ENCODE measurements around the gene OR6V1. TPM values are rescaled to one million over a fixed set of nuclear protein-coding genes. Genes with fewer than 3 reads are reported as not detected.

OR6V1 gene
- total and polyA plus RNA-seq, 2 donors: 0.02 TPM; not detected in 1

- Histone ChIP-seq H3K36me3 (ENCODE audit: control insufficient read depth in 2 of 2, insufficient read depth in 2 of 2, low read length in 1 of 2) (no peaks in the 10 kb centered on the region), H3K4me1 (ENCODE audit: control insufficient read depth in 2 of 2, insufficient read depth in 2 of 2, low read length in 2 of 2) (peaks cover 0 to 5% of the 10 kb centered on the region in 2 donors), H3K4me3 (ENCODE audit: low read length in 2 of 2) (no peak overlapping the region), H3K27me3 (ENCODE audit: control insufficient read depth in 2 of 2, insufficient read depth in 1 of 2, low read length in 1 of 2) (no peaks in the 10 kb centered on the region), H3K9me3 (ENCODE audit: control insufficient read depth in 2 of 2, insufficient read depth in 1 of 2, low read length in 1 of 2) (no peaks in the 10 kb centered on the region), H3K27ac (ENCODE audit: low read depth in 1 of 2, low read length in 1 of 2) (no peak overlapping the region)
- 92% methylated on average over 5 of the region's 5 CpGs for WGBS
- no peak for DNase-seq (ENCODE audit: low read depth in 6 of 9, low spot score in 9 of 9)
Observed at GRCh38 chr7:143013893-143014292, 38.2 kb upstream of the OR6V1 start.

DNA sequence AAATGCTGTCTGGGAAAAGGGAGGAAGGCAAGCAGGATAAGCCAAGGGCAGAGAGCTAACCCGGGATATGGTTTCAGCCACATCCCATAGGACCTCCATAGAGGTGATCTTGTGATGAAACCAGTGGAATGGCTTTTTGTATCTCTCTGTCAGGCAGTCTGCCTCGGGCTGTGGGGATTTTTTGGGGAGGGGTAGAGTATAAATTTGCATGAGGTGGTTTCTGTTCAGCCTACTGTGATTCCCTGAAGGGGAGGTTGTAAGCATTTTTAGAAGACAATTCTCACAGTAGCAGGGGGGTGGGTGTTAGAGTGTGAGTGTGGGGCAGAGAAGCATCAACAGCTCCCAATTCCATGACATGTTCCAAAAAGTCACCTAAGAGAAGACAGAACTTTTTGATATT, 37.1 kb upstream of the OR6V1 start:
- WGBS: 76% methylated on average over 2 of the region's 2 CpGs
- no peak overlapping the region for H3K4me3 ChIP-seq (ENCODE audit: low read length in 2 of 2)
- DNase-seq (ENCODE audit: low read depth in 6 of 9, low spot score in 9 of 9): no peak

GRCh38 chr7:143015926-143016490, 36.1 kb upstream of the OR6V1 start:
- H3K9me3 ChIP-seq (ENCODE audit: control insufficient read depth in 2 of 2, insufficient read depth in 1 of 2, low read length in 1 of 2): no peaks in the 10 kb centered on the region
- WGBS: 97% methylated on average over 3 of the region's 3 CpGs
- H3K4me1 ChIP-seq (ENCODE audit: control insufficient read depth in 2 of 2, insufficient read depth in 2 of 2, low read length in 2 of 2): peaks cover 0 to 5% of the 10 kb centered on the region in 2 donors
- H3K36me3 ChIP-seq (ENCODE audit: control insufficient read depth in 2 of 2, insufficient read depth in 2 of 2, low read length in 1 of 2): no peaks in the 10 kb centered on the region
- DNase-seq (ENCODE audit: low read depth in 6 of 9, low spot score in 9 of 9): no peak
- H3K27ac ChIP-seq (ENCODE audit: low read depth in 1 of 2, low read length in 1 of 2): no peak overlapping the region
- no peaks in the 10 kb centered on the region for H3K27me3 ChIP-seq (ENCODE audit: control insufficient read depth in 2 of 2, insufficient read depth in 1 of 2, low read length in 1 of 2)
- H3K4me3 ChIP-seq (ENCODE audit: low read length in 2 of 2): no peak overlapping the region

More for the DNA sequence above, 37.1 kb upstream of the OR6V1 start:
- Histone ChIP-seq H3K27me3 (ENCODE audit: control insufficient read depth in 2 of 2, insufficient read depth in 1 of 2, low read length in 1 of 2) (no peaks in the 10 kb centered on the region), H3K27ac (ENCODE audit: low read depth in 1 of 2, low read length in 1 of 2) (no peak overlapping the region), H3K4me1 (ENCODE audit: control insufficient read depth in 2 of 2, insufficient read depth in 2 of 2, low read length in 2 of 2) (peaks cover 0 to 5% of the 10 kb centered on the region in 2 donors), H3K9me3 (ENCODE audit: control insufficient read depth in 2 of 2, insufficient read depth in 1 of 2, low read length in 1 of 2) (no peaks in the 10 kb centered on the region), H3K36me3 (ENCODE audit: control insufficient read depth in 2 of 2, insufficient read depth in 2 of 2, low read length in 1 of 2) (no peaks in the 10 kb centered on the region)

DNA sequence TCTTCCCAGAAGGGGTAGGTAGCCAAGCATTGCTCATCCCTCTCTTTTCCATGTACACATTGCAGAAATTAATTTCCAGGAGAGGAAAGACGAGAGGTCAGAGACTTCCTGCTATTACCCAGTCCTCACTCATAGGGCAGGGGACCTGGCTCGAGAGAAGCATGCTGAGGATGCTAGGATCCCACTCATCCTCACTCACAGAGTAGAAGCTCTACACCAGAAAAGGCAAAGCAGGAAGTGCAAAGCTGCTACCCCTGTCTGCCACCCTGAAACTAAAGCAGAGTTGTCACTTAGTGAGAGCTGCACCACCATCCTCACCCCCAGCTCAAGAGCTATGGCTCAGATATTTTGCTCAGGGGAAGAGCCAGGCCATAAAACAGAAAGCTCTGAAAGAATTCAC, 35.1 kb upstream of the OR6V1 start:
- Histone ChIP-seq H3K36me3 (ENCODE audit: control insufficient read depth in 2 of 2, insufficient read depth in 2 of 2, low read length in 1 of 2) (no peaks in the 10 kb centered on the region), H3K27ac (ENCODE audit: low read depth in 1 of 2, low read length in 1 of 2) (no peak overlapping the region), H3K4me3 (ENCODE audit: low read length in 2 of 2) (no peak overlapping the region), H3K4me1 (ENCODE audit: control insufficient read depth in 2 of 2, insufficient read depth in 2 of 2, low read length in 2 of 2) (peaks cover 0 to 5% of the 10 kb centered on the region in 2 donors), H3K9me3 (ENCODE audit: control insufficient read depth in 2 of 2, insufficient read depth in 1 of 2, low read length in 1 of 2) (no peaks in the 10 kb centered on the region), H3K27me3 (ENCODE audit: control insufficient read depth in 2 of 2, insufficient read depth in 1 of 2, low read length in 1 of 2) (no peaks in the 10 kb centered on the region)
- no peak for DNase-seq (ENCODE audit: low read depth in 6 of 9, low spot score in 9 of 9)
- WGBS: 89% methylated on average over 2 of the region's 2 CpGs

DNA sequence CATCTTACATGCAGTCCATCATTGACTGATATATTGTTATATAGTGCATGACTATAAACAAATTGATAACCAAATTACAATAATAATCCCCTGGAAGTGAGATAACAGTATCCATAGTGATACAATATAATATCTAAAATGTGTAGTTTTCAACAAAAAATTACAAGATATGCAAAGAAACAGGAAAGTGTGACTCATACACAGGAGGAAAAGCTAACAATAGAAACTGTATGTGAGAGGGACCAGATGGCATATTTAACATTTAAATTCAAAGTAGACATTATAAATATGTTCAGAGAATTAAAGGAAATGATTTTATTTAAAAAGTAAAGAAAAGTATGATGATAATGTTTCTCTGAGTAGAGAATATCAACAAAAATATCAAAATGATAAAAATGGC, 33.2 kb upstream of the OR6V1 start:
- H3K4me1 ChIP-seq (ENCODE audit: control insufficient read depth in 2 of 2, insufficient read depth in 2 of 2, low read length in 2 of 2): no peaks in the 10 kb centered on the region
- no peaks in the 10 kb centered on the region for H3K9me3 ChIP-seq (ENCODE audit: control insufficient read depth in 2 of 2, insufficient read depth in 1 of 2, low read length in 1 of 2)
- H3K4me3 ChIP-seq (ENCODE audit: low read length in 2 of 2): no peak overlapping the region
- DNase-seq (ENCODE audit: low read depth in 6 of 9, low spot score in 9 of 9): no peak
- no peaks in the 10 kb centered on the region for H3K36me3 ChIP-seq (ENCODE audit: control insufficient read depth in 2 of 2, insufficient read depth in 2 of 2, low read length in 1 of 2)
- H3K27me3 ChIP-seq (ENCODE audit: control insufficient read depth in 2 of 2, insufficient read depth in 1 of 2, low read length in 1 of 2): no peaks in the 10 kb centered on the region
- H3K27ac ChIP-seq (ENCODE audit: low read depth in 1 of 2, low read length in 1 of 2): no peak overlapping the region

DNA sequence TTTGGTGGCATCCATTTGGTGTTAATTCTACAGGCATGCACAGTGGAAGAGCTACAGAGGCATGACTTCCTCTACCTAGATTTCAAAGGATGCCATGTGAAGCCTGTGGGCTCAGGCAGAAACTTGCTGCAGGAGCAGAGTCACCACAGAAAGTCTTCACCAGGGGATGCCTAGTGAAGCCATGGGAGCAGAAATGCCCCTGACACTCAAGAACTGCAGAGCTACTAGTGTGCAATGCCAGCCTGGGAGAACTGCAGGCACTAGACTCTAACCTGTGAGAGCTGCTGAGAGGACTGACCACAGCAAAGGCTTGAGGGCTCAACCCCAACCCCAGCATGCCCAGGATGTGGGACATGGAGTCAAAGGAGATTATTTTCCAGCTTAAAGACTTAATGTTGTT, 29.1 kb upstream of the OR6V1 start:
- Histone ChIP-seq H3K9me3 (ENCODE audit: control insufficient read depth in 2 of 2, insufficient read depth in 1 of 2, low read length in 1 of 2) (no peaks in the 10 kb centered on the region), H3K27me3 (ENCODE audit: control insufficient read depth in 2 of 2, insufficient read depth in 1 of 2, low read length in 1 of 2) (no peaks in the 10 kb centered on the region), H3K27ac (ENCODE audit: low read depth in 1 of 2, low read length in 1 of 2) (no peak overlapping the region)

DNA sequence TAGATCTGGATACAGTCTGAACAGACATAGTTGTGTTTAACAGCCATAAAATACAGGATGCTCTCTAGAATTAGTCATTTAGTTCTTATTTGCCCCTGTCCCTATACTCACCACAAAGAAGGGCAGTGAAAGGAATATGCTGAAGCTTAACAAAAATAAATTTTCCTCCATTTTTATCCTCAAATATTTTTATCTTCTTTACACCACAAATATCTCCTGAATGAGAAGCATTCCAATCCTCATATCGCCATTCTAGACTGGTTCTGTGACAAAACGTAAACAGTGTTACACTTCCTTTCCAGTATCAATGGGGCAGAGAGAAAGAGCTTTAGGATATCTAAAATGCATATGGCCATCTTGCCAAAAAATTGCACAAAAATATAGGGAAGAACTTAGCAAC, 26.8 kb upstream of the OR6V1 start:
- H3K27ac ChIP-seq (ENCODE audit: low read depth in 1 of 2, low read length in 1 of 2): no peak overlapping the region
- H3K9me3 ChIP-seq (ENCODE audit: control insufficient read depth in 2 of 2, insufficient read depth in 1 of 2, low read length in 1 of 2): no peaks in the 10 kb centered on the region
- no peaks in the 10 kb centered on the region for H3K4me1 ChIP-seq (ENCODE audit: control insufficient read depth in 2 of 2, insufficient read depth in 2 of 2, low read length in 2 of 2)
- no peaks in the 10 kb centered on the region for H3K27me3 ChIP-seq (ENCODE audit: control insufficient read depth in 2 of 2, insufficient read depth in 1 of 2, low read length in 1 of 2)
- no peak overlapping the region for H3K4me3 ChIP-seq (ENCODE audit: low read length in 2 of 2)
- WGBS: 98% methylated on average over 2 of the region's 2 CpGs
- no peaks in the 10 kb centered on the region for H3K36me3 ChIP-seq (ENCODE audit: control insufficient read depth in 2 of 2, insufficient read depth in 2 of 2, low read length in 1 of 2)
- DNase-seq (ENCODE audit: low read depth in 6 of 9, low spot score in 9 of 9): no peak

More for the DNA sequence above, 29.1 kb upstream of the OR6V1 start:
- no peak for DNase-seq (ENCODE audit: low read depth in 6 of 9, low spot score in 9 of 9)
- H3K4me3 ChIP-seq (ENCODE audit: low read length in 2 of 2): no peak overlapping the region
- no peaks in the 10 kb centered on the region for H3K36me3 ChIP-seq (ENCODE audit: control insufficient read depth in 2 of 2, insufficient read depth in 2 of 2, low read length in 1 of 2)
- H3K4me1 ChIP-seq (ENCODE audit: control insufficient read depth in 2 of 2, insufficient read depth in 2 of 2, low read length in 2 of 2): no peaks in the 10 kb centered on the region

GRCh38 chr7:143027032-143027431, 25.1 kb upstream of the OR6V1 start, which contains the start of gene OR9A2:
Gene OR9A2 (minus strand): TSS chr7:143027132. CDS start chr7:143027132, 0 bp downstream.
- H3K4me3 ChIP-seq (ENCODE audit: low read length in 2 of 2): no peak within 1 kb of the TSS
- no peaks in the 10 kb centered on the region for H3K36me3 ChIP-seq (ENCODE audit: control insufficient read depth in 2 of 2, insufficient read depth in 2 of 2, low read length in 1 of 2)
- no peaks in the 10 kb centered on the region for H3K27me3 ChIP-seq (ENCODE audit: control insufficient read depth in 2 of 2, insufficient read depth in 1 of 2, low read length in 1 of 2)
- H3K4me1 ChIP-seq (ENCODE audit: control insufficient read depth in 2 of 2, insufficient read depth in 2 of 2, low read length in 2 of 2): no peaks in the 10 kb centered on the region
- no peak within 1 kb of the TSS for H3K27ac ChIP-seq (ENCODE audit: low read depth in 1 of 2, low read length in 1 of 2)
- no peak for DNase-seq (ENCODE audit: low read depth in 6 of 9, low spot score in 9 of 9)
- H3K9me3 ChIP-seq (ENCODE audit: control insufficient read depth in 2 of 2, insufficient read depth in 1 of 2, low read length in 1 of 2): no peaks in the 10 kb centered on the region
- WGBS: 98% methylated on average over 1 of the region's 1 CpG

GRCh38 chr7:143027683-143028082, 24.5 kb upstream of the OR6V1 start:
- no peaks in the 10 kb centered on the region for H3K36me3 ChIP-seq (ENCODE audit: control insufficient read depth in 2 of 2, insufficient read depth in 2 of 2, low read length in 1 of 2)
- WGBS: 98% methylated on average over 2 of the region's 2 CpGs
- no peak for DNase-seq (ENCODE audit: low read depth in 6 of 9, low spot score in 9 of 9)
- H3K27ac ChIP-seq (ENCODE audit: low read depth in 1 of 2, low read length in 1 of 2): no peak overlapping the region
- H3K9me3 ChIP-seq (ENCODE audit: control insufficient read depth in 2 of 2, insufficient read depth in 1 of 2, low read length in 1 of 2): no peaks in the 10 kb centered on the region
- no peak overlapping the region for H3K4me3 ChIP-seq (ENCODE audit: low read length in 2 of 2)
- no peaks in the 10 kb centered on the region for H3K4me1 ChIP-seq (ENCODE audit: control insufficient read depth in 2 of 2, insufficient read depth in 2 of 2, low read length in 2 of 2)
- no peaks in the 10 kb centered on the region for H3K27me3 ChIP-seq (ENCODE audit: control insufficient read depth in 2 of 2, insufficient read depth in 1 of 2, low read length in 1 of 2)

GRCh38 chr7:143038635-143039034, 13.5 kb upstream of the OR6V1 start:
- H3K36me3 ChIP-seq (ENCODE audit: control insufficient read depth in 2 of 2, insufficient read depth in 2 of 2, low read length in 1 of 2): no peaks in the 10 kb centered on the region
- 98% methylated on average over 5 of the region's 5 CpGs for WGBS
- no peak overlapping the region for H3K4me3 ChIP-seq (ENCODE audit: low read length in 2 of 2)
- DNase-seq (ENCODE audit: low read depth in 6 of 9, low spot score in 9 of 9): no peak
- no peaks in the 10 kb centered on the region for H3K27me3 ChIP-seq (ENCODE audit: control insufficient read depth in 2 of 2, insufficient read depth in 1 of 2, low read length in 1 of 2)
- H3K4me1 ChIP-seq (ENCODE audit: control insufficient read depth in 2 of 2, insufficient read depth in 2 of 2, low read length in 2 of 2): peaks cover 0 to 6% of the 10 kb centered on the region in 2 donors
- H3K27ac ChIP-seq (ENCODE audit: low read depth in 1 of 2, low read length in 1 of 2): no peak overlapping the region
- no peaks in the 10 kb centered on the region for H3K9me3 ChIP-seq (ENCODE audit: control insufficient read depth in 2 of 2, insufficient read depth in 1 of 2, low read length in 1 of 2)

Measured in thymus (tissue), 11 donors.